Liver (tissue), 9 donors: ENCODE measurements around the gene INSYN2B. TPM values are rescaled to one million over a fixed set of nuclear protein-coding genes. Genes with fewer than 3 reads are reported as not detected.

Experiments used
- DNase-seq: peaks from one replicate; pipeline ENCODE4 v3.0.0-alpha.2; 2017; ENCODE audit warnings: low spot score
- H3K27ac ChIP-seq, 2 donors: one replicate each; pipeline ENCODE4 v1.7.0; 2013; ENCODE audit warnings: inconsistent platforms in 2 of 2, low read length in 2 of 2, control low read depth in 1 of 2, low read depth in 1 of 2, mild to moderate bottlenecking in 1 of 2
- H3K27me3 ChIP-seq, 4 donors: one replicate each; pipeline versions ENCODE4 v1.6.1 to v1.7.0; 2013; ENCODE audit warnings: low read length in 3 of 4, inconsistent platforms in 1 of 4, mild to moderate bottlenecking in 1 of 4, moderate library complexity in 1 of 4; ENCODE audit not compliant: control insufficient read depth in 4 of 4, insufficient read depth in 4 of 4
- H3K36me3 ChIP-seq, 4 donors: one replicate each; pipeline versions ENCODE4 v1.6.1 to v1.7.0; 2013; ENCODE audit warnings: low read length in 3 of 4, mild to moderate bottlenecking in 3 of 4, low read depth in 1 of 4, moderate library complexity in 1 of 4; ENCODE audit not compliant: control insufficient read depth in 4 of 4, insufficient read depth in 3 of 4
- H3K4me1 ChIP-seq, 4 donors: one replicate each; pipeline versions ENCODE4 v1.6.1 to v1.7.0; 2013; ENCODE audit warnings: low read length in 3 of 4, mild to moderate bottlenecking in 3 of 4, moderate library complexity in 1 of 4; ENCODE audit not compliant: control insufficient read depth in 4 of 4, insufficient read depth in 4 of 4
- H3K4me3 ChIP-seq, 3 donors: one replicate each; pipeline versions ENCODE4 v1.6.1 to v1.7.0; 2013; ENCODE audit warnings: low read length in 3 of 3, control low read depth in 1 of 3, low read depth in 1 of 3, mild to moderate bottlenecking in 1 of 3
- H3K9ac ChIP-seq, 2 donors: one replicate each; pipeline ENCODE4 v1.7.0; 2013; ENCODE audit warnings: low read length in 2 of 2, mild to moderate bottlenecking in 2 of 2, moderate library complexity in 2 of 2, control low read depth in 1 of 2, low read depth in 1 of 2
- H3K9me3 ChIP-seq, 4 donors: one replicate each; pipeline versions ENCODE4 v1.6.1 to v1.7.0; 2013; ENCODE audit warnings: low read length in 3 of 4; ENCODE audit not compliant: control insufficient read depth in 4 of 4
- ATF3 ChIP-seq: IDR thresholded peaks from 2 replicates; pipeline ENCODE4 v1.6.1; 2016; ENCODE audit warnings: antibody characterized with exemption
- CTCF ChIP-seq: fragments of 150-350 bp; IDR thresholded peaks from 2 replicates; pipeline ENCODE4 v1.5.1; 2017; ENCODE audit warnings: improper control_type of control experiment, low read depth, low read length; ENCODE audit not compliant: missing input control
- EGR1 ChIP-seq, 2 donors: IDR thresholded peaks; 2 replicates each; pipeline ENCODE4 v1.6.1; 2016 to 2018; ENCODE audit warnings: antibody characterized with exemption in 2 of 2, low read depth in 2 of 2
- FOXA1 ChIP-seq: IDR thresholded peaks from 2 replicates; pipeline ENCODE4 v1.6.1; 2016; ENCODE audit warnings: antibody characterized with exemption
- FOXA2 ChIP-seq: IDR thresholded peaks from 2 replicates; pipeline ENCODE4 v1.6.1; 2016; ENCODE audit warnings: antibody characterized with exemption
- GABPA ChIP-seq, 2 donors: IDR thresholded peaks in 1 of 2; conservative IDR thresholded peaks in 1 of 2; 2 replicates each; pipeline ENCODE4 v1.6.1; 2016; ENCODE audit warnings: antibody characterized with exemption in 2 of 2, mild to moderate bottlenecking in 1 of 2, moderate library complexity in 1 of 2
- HNF4A ChIP-seq, 2 donors: conservative IDR thresholded peaks; 2 replicates each; pipeline ENCODE4 v1.6.1; 2016; ENCODE audit warnings: antibody characterized with exemption in 2 of 2, mild to moderate bottlenecking in 2 of 2
- HNF4G ChIP-seq: IDR thresholded peaks from 2 replicates; pipeline ENCODE4 v1.6.1; 2016; ENCODE audit warnings: antibody characterized with exemption
- JUND ChIP-seq, 2 donors: IDR thresholded peaks; 2 replicates each; pipeline ENCODE4 v1.6.1; 2016; ENCODE audit warnings: antibody characterized with exemption in 2 of 2
- MAX ChIP-seq: IDR thresholded peaks from 2 replicates; pipeline ENCODE4 v1.6.1; 2016; ENCODE audit warnings: antibody characterized with exemption
- NR2F2 ChIP-seq: IDR thresholded peaks from 2 replicates; pipeline ENCODE4 v1.6.1; 2016; ENCODE audit warnings: antibody characterized with exemption
- RAD21 ChIP-seq, 2 donors: IDR thresholded peaks; 2 replicates each; pipeline ENCODE4 v1.6.1; 2016; ENCODE audit warnings: antibody characterized with exemption in 2 of 2, mild to moderate bottlenecking in 2 of 2
- REST ChIP-seq: IDR thresholded peaks from 2 replicates; pipeline ENCODE4 v1.6.1; 2016; ENCODE audit warnings: antibody characterized with exemption, mild to moderate bottlenecking
- RXRA ChIP-seq, 2 donors: IDR thresholded peaks; 2 replicates each; pipeline ENCODE4 v1.6.1; 2017 to 2018; ENCODE audit warnings: antibody characterized with exemption in 2 of 2, mild to moderate bottlenecking in 1 of 2
- SP1 ChIP-seq: IDR thresholded peaks from 2 replicates; pipeline ENCODE4 v1.6.1; 2018; ENCODE audit warnings: antibody characterized with exemption, mild to moderate bottlenecking
- TAF1 ChIP-seq: conservative IDR thresholded peaks from 2 replicates; pipeline ENCODE4 v1.6.1; 2016; ENCODE audit warnings: antibody characterized with exemption, mild to moderate bottlenecking
- YY1 ChIP-seq: IDR thresholded peaks from 2 replicates; pipeline ENCODE4 v1.6.1; 2016; ENCODE audit warnings: antibody characterized with exemption, mild to moderate bottlenecking
- ZBTB33 ChIP-seq: IDR thresholded peaks from 2 replicates; pipeline ENCODE4 v1.6.1; 2016; ENCODE audit warnings: antibody characterized with exemption
- WGBS: extraction: QIAGEN DNeasy Blood & Tissue Kit; methylation state at CpG from one replicate; pipeline ENCODE4 v1.1.7; 2013; 5-methylcytosine and 5-hydroxymethylcytosine counted together
- polyA plus RNA-seq, 2 donors: library from polyadenylated mRNA; stranded (reverse) in 1 of 2; unstranded in 1 of 2; fragments of 200-250 nt in 1 of 2; fragments of >200 nt in 1 of 2; fragmentation: Nextera tagmentation in 1 of 2; extraction: Ambion mirVana in 1 of 2; gene quantifications; one replicate each; pipeline versions ENCODE4 v1.2.1 to v1.2.3, GENCODE V29; 2013 to 2015
- total RNA-seq, 2 donors: library from RNA; depleted of rRNA; stranded (reverse); fragments of >200 nt; gene quantifications; one replicate each; pipeline ENCODE4 v1.2.3, GENCODE V29; 2014
- donor health status: healthy.
- donor health status: healthy.
- donor health status: healthy.
- donor health status: healthy.
- donor health status: healthy.

INSYN2B gene
- total and polyA plus RNA-seq, 4 donors = 0.08 to 0.33 (median 0.13) TPM; not detected in 1

GRCh38 chr5:169861433-169861832 lies 118.9 kb downstream of the INSYN2B start:
- Histone ChIP-seq H3K4me1 (no peaks in the 10 kb centered on the region), H3K9ac (no peak overlapping the region), H3K36me3 (no peaks in the 10 kb centered on the region), H3K27ac (no peak overlapping the region), H3K9me3 (no peaks in the 10 kb centered on the region), H3K4me3 (no peak overlapping the region), H3K27me3 (peaks cover 0 to 8% (median 0%) of the 10 kb centered on the region in 4 donors)
- 74% methylated on average over 2 of the region's 2 CpGs for whole genome bisulfite sequencing
- no peak for DNase-seq
- no peak for TF ChIP-seq ATF3
- TF ChIP-seq REST = no peak
- TF ChIP-seq JUND (IDR thresholded peaks at IDR 0.05) = no peak
- TF ChIP-seq EGR1 (IDR thresholded peaks at IDR 0.05; ENCODE audit: low read depth in 2 of 2) = no peak
- TF ChIP-seq GABPA (IDR thresholded peaks at IDR 0.05 in 1 of 2, conservative IDR thresholded peaks at IDR 0.05 in 1 of 2) = no peak
- TF ChIP-seq FOXA2 = no peak
- no peak for TF ChIP-seq YY1
- TF ChIP-seq TAF1 = no peak
- TF ChIP-seq RXRA (IDR thresholded peaks at IDR 0.05) = no peak
- TF ChIP-seq HNF4G = no peak
- TF ChIP-seq ZBTB33 = no peak
- no peak for TF ChIP-seq FOXA1
- TF ChIP-seq MAX = no peak
- no peak for TF ChIP-seq HNF4A (conservative IDR thresholded peaks at IDR 0.05)
- TF ChIP-seq NR2F2 = no peak
- no peak for TF ChIP-seq SP1
- no peak for TF ChIP-seq CTCF
- no peak for TF ChIP-seq RAD21 (IDR thresholded peaks at IDR 0.05)
